HepG2 (cell line): ENCODE measurements around the gene ANKRD40. TPM values are rescaled to one million over a fixed set of nuclear protein-coding genes. Genes with fewer than 3 reads are reported as not detected.
"Not testable (repeated sequence)": the region's sequence is repeated elsewhere in the genome, so short reads cannot be mapped to it uniquely, and the experiment has no call there.

Source experiments
- ATAC-seq: fragments of 200-7000 bp; cut with Tn5 transposase; 3 replicates; pipeline ENCODE4 v1.9.1; 2020; ENCODE audit warnings: mild to moderate bottlenecking, moderate library complexity
- BruUV-seq: library from RNA; stranded (reverse); fragments of 400-500 nt; replicated peaks from 2 replicates; lab custom pipeline; 2021; lab: Mats Ljungman, UMichigan
- CTCF ChIA-PET: fragments of 300-600 bp; formaldehyde crosslinking; extraction: SDS; loops from one replicate; lab custom pipeline; 2021; ENCODE audit warnings: low total read pairs, inconsistent platforms, low intra/inter-chr PET ratio; lab: Yijun Ruan, JAX
- POLR2A ChIA-PET: fragments of 350-600 bp; sonication (Branson Sonifier 250); formaldehyde crosslinking; loops from one replicate; lab custom pipeline; 2020; ENCODE audit warnings: antibody characterized with exemption, inconsistent platforms; lab: Yijun Ruan, JAX
- DNase-seq: peaks from one replicate; pipeline ENCODE4 v3.0.0-alpha.2; 2015; ENCODE audit warnings: low spot score
- FAIRE-seq: peaks from 3 replicates; lab custom pipeline; 2011; peaks lifted over from hg19 to GRCh38; lab: Jason Lieb, UNC
- H2AFZ ChIP-seq: one replicate; pipeline ENCODE4 v1.6.1; 2011; ENCODE audit warnings: low read length, inconsistent platforms
- H3K27ac ChIP-seq: fragments of 300-600 bp; 3 replicates; pipeline ENCODE4 v1.8.0; 2011; ENCODE audit warnings: mixed run types, mild to moderate bottlenecking, mixed read lengths, low read length, inconsistent platforms; ENCODE audit not compliant: insufficient read depth; ENCODE audit errors: extremely low read length
- H3K27me3 ChIP-seq, 2 experiments: fragments of 200-600 bp in 1 of 2; 2 replicates in 1 of 2; 3 replicates in 1 of 2; pipeline versions ENCODE4 v1.6.0 to v1.8.0; 2011; ENCODE audit warnings: low read length in 2 of 2, mild to moderate bottlenecking in 2 of 2, moderate library complexity in 2 of 2, inconsistent platforms in 1 of 2; ENCODE audit not compliant: insufficient read depth in 2 of 2, control insufficient read depth in 1 of 2
- H3K36me3 ChIP-seq, 2 experiments: fragments of 200-600 bp in 1 of 2; replicated peaks in 1 of 2; 2 replicates in 1 of 2; 3 replicates in 1 of 2; pipeline versions ENCODE4 v1.5.1 to v1.8.0; 2011; ENCODE audit warnings: low read length in 2 of 2, inconsistent platforms in 1 of 2; ENCODE audit not compliant: insufficient read depth in 2 of 2, control insufficient read depth in 1 of 2
- H3K4me1 ChIP-seq: 2 replicates; pipeline ENCODE4 v1.5.1; 2012; ENCODE audit warnings: low read length, inconsistent platforms; ENCODE audit not compliant: insufficient read depth
- H3K4me2 ChIP-seq: 2 replicates; pipeline ENCODE4 v1.6.0; 2011; ENCODE audit warnings: low read depth, low read length, inconsistent platforms
- H3K4me3 ChIP-seq, 3 experiments: fragments of 200-600 bp in 1 of 3; sonication (generic), shearing (Covaris generic) in 1 of 3; replicated peaks in 1 of 3; 2 replicates each; pipeline ENCODE4 v1.5.1; 2011 to 2016; ENCODE audit warnings: low read length in 3 of 3, inconsistent platforms in 2 of 3, low read depth in 2 of 3, mild to moderate bottlenecking in 2 of 3, control low read depth in 1 of 3, mixed read lengths in 1 of 3; ENCODE audit not compliant: insufficient read depth in 1 of 3
- H3K79me2 ChIP-seq: one replicate; pipeline ENCODE4 v1.6.1; 2011; ENCODE audit warnings: low read length, inconsistent platforms; ENCODE audit not compliant: insufficient read depth
- H3K9ac ChIP-seq: 2 replicates; pipeline ENCODE4 v1.6.0; 2011; ENCODE audit warnings: mild to moderate bottlenecking, low read depth, low read length, inconsistent platforms; ENCODE audit not compliant: insufficient read depth
- H3K9me3 ChIP-seq: 2 replicates; pipeline ENCODE4 v1.5.1; 2012; ENCODE audit warnings: mild to moderate bottlenecking, low read length
- H4K20me1 ChIP-seq: 2 replicates; pipeline ENCODE4 v1.6.0; 2011; ENCODE audit warnings: inconsistent platforms, mild to moderate bottlenecking, low read length, moderate library complexity; ENCODE audit not compliant: insufficient read depth
- ELF3 ChIP-seq: IDR thresholded peaks from 2 replicates; pipeline ENCODE4 v1.6.1; 2016; ENCODE audit warnings: missing genetic modification reagents, missing compliant biosample characterization
- HMGA1 ChIP-seq: sonication (generic); formaldehyde crosslinking; conservative IDR thresholded peaks from 2 replicates; pipeline ENCODE4 v1.4.0; 2020; ENCODE audit warnings: missing genetic modification reagents
- KDM6A ChIP-seq: IDR thresholded peaks from 2 replicates; pipeline ENCODE4 v1.6.1; 2016; ENCODE audit warnings: low read depth
- KIAA2018 ChIP-seq: sonication (generic); formaldehyde crosslinking; IDR thresholded peaks from 2 replicates; pipeline ENCODE4 v1.5.0; 2020; ENCODE audit warnings: mild to moderate bottlenecking, missing genetic modification reagents, borderline replicate concordance
- POGZ ChIP-seq: sonication (generic); formaldehyde crosslinking; IDR thresholded peaks from 2 replicates; pipeline ENCODE4 v1.4.0; 2020; ENCODE audit warnings: mild to moderate bottlenecking, missing genetic modification reagents
- SAP130 ChIP-seq: IDR thresholded peaks from 2 replicates; pipeline ENCODE4 v1.6.1; 2016; ENCODE audit warnings: low read depth
- YEATS4 ChIP-seq: sonication (generic); formaldehyde crosslinking; IDR thresholded peaks from 2 replicates; pipeline ENCODE4 v1.4.0; 2020; ENCODE audit warnings: missing genetic modification reagents, borderline replicate concordance
- ZFY ChIP-seq: sonication (generic); formaldehyde crosslinking; IDR thresholded peaks from 2 replicates; pipeline ENCODE4 v1.4.0; 2020; ENCODE audit warnings: missing genetic modification reagents
- WGBS: methylation state at CpG from one replicate; pipeline ENCODE4 v1.1.6; 2017; ENCODE audit warnings: low lambda C conversion rate; 5-methylcytosine and 5-hydroxymethylcytosine counted together
- in situ Hi-C: cut with HindIII; loops from 2 replicates; pipeline ENCODE4 v1.10.0; 2017; ENCODE audit warnings: low pct_unique_long_range_greater_than_20kb; ENCODE audit not compliant: extremely low pct_ligation_motif_present
- intact Hi-C: fragments of 100-400 bp; cut with micrococcal nuclease; formaldehyde crosslinking; loops from one replicate; pipeline ENCODE4 v1.10.0; 2022; ENCODE audit not compliant: unreplicated experiment
- polyA plus RNA-seq, 8 experiments: library from polyadenylated mRNA; depleted of rRNA in 3 of 8; stranded (reverse) in 7 of 8; unstranded in 1 of 8; fragments of >200 nt; fragmentation: Illumina TruSeq in 4 of 8; extraction: Trizol in 4 of 8; gene quantifications; 2 replicates each; pipeline versions ENCODE4 v1.2.1 to v1.2.3, GENCODE V29; 2011 to 2016; ENCODE audit warnings: low read depth in 4 of 8, missing spikeins in 1 of 8, mixed read lengths in 1 of 8; ENCODE audit not compliant: insufficient read depth in 1 of 8
- total RNA-seq, 5 experiments: library from RNA; depleted of rRNA; stranded (reverse); fragments of >200 nt; fragmentation: Illumina TruSeq; extraction: Trizol; gene quantifications; 2 replicates each; pipeline ENCODE4 v1.2.3, GENCODE V29; 2016; ENCODE audit warnings: low read depth in 1 of 5
- TF ChIP-seq, protein P1 (sequence below): sonication (generic); formaldehyde crosslinking; IDR thresholded peaks from 2 replicates; pipeline ENCODE4 v1.8.1; 2023; ENCODE audit warnings: mild to moderate bottlenecking, moderate library complexity, missing genetic modification reagents

Gene ANKRD40
- total and polyA plus RNA-seq, 2 of the 13 experiments (the other 11 are each of a cell fraction or from before 2014, with no cell fraction given): 35.0 to 46.4 TPM

DNA sequence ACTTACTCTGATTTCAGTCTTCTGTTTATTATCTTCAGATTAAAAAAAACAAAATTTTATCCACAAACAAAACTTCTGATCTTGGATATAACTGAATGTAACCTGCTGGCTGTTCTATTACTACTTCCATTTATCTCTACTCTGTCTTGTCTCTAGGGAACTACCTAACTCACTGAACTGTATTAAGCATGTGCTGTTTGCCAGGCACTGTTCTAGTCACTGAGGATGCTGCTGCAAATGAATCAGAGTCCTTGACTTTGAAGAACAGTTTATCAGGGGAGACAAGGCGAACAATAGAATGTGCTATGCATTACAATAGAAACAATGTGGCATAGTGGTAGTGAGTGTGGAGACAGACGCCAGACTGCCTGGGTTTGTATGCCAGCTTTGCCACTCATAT is 2.3 kb upstream of the ANKRD40 start:
- no peaks in the 10 kb centered on the region for H4K20me1 ChIP-seq
- H3K4me3 ChIP-seq: no peak overlapping the region
- H3K27me3 ChIP-seq: no peaks in the 10 kb centered on the region; a peak in 2 of 5 replicates
- DNase-seq: no peak
- intact Hi-C loops (no loop called here), in situ Hi-C loops (no loop called here)
- H3K27ac ChIP-seq: no peak overlapping the region
- H3K9ac ChIP-seq: no peak overlapping the region
- 92% methylated on average over 2 of the region's 2 CpGs for WGBS
- no peaks in the 10 kb centered on the region; a peak in 1 of 5 replicates for H3K36me3 ChIP-seq
- no peak for ATAC-seq
- H3K9me3 ChIP-seq: no peaks in the 10 kb centered on the region
- ChIA-PET CTCF (no interaction called here), POLR2A (interaction anchor here (3.7 kb wide), 1 partner anchor 8 kb away, joined by 54 read pairs; the partner anchor contains the start of gene LUC7L3)
- H3K4me2 ChIP-seq: no peak overlapping the region
- no peak overlapping the region for H2AFZ ChIP-seq
- peaks cover 32% of the 10 kb centered on the region for H3K79me2 ChIP-seq
- no peak for TF ChIP-seq HMGA1
- TF ChIP-seq, protein P1, sequence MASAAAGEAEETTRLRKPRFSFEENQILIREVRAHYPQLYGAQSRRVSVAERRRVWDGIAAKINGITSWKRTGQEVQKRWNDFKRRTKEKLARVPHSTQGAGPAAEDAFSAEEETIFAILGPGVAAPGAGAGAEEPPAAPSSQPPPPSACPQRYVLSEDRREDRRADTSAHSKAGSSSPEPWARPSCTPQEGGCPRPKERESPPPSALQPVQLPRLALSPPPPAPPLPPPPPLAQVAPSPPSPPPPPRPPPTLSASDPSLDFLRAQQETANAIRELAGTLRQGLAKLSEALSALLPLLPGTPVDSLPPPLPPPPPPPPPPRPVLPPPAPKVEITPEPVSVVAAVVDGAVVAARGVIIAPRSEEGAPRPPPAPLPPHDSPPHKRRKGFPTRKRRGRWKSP (CRISPR knock-in tag): no peak
- TF ChIP-seq POGZ (CRISPR knock-in tag): no peak
- TF ChIP-seq KDM6A (CRISPR knock-in tag): no peak
- no peak for FAIRE-seq
- no TSS peak for BruUV-seq
- H3K4me1 ChIP-seq: peaks cover 33% of the 10 kb centered on the region

DNA sequence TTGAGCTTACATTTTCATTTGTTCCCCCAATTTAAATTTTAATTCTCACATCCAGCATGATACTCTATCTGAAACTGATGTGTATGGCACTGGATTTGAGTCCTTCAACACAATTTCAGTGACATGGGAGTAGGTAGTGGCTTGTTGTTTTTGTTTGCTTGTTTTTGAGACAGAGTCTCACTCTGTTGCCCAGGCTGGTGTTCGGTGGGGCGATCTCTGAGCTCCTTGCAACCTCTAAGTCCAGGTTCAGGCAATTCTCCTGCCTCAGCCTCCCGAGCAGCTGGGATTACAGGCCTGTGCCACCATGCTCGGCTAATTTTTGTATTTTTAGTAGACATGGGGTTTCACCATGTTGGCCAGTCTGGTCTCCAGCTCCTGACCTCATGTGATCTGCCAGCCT is 1.3 kb upstream of the ANKRD40 start:
- POLR2A ChIA-PET: interaction anchor here (1.1 to 6.5 kb wide), 7 partner anchors 9 to 83 kb away, joined by 3 to 97 read pairs (median 6); partner anchors contain the start of gene LUC7L3
- intact Hi-C loops: loop anchor here (2.0 kb wide), 1 partner anchor 48 kb away; no protein-coding TSS in a partner anchor
- FAIRE-seq, H3K36me3 ChIP-seq, H3K9me3 ChIP-seq, H3K27me3 ChIP-seq, BruUV-seq, ATAC-seq, CTCF ChIA-PET, in situ Hi-C loops, H4K20me1 ChIP-seq, DNase-seq: not testable (repeated sequence)
- Histone ChIP-seq H3K27ac (peak overlapping the region; percentile 91), H3K4me2 (peak overlapping the region; percentile 99), H3K4me3 (peak overlapping the region; percentile 87 to 92 (median 88); a peak in 4 of 6 replicates), H3K9ac (peak overlapping the region; percentile 96), H3K79me2 (peaks cover 34% of the 10 kb centered on the region), H2AFZ (peak overlapping the region; percentile 90), H3K4me1 (peaks cover 40% of the 10 kb centered on the region)
- 59% methylated on average over 4 of the region's 4 CpGs for WGBS
- 0 out of 2 replicates have a peak, but pooled peaks have one; percentile 7 for TF ChIP-seq ELF3 (CRISPR knock-in tag)
- TF ChIP-seq SAP130: peak; percentile 9; the same call in 1 of the 2 replicates
- TF ChIP-seq YEATS4 (CRISPR knock-in tag): peak; percentile 11; the same call in 1 of the 2 replicates
- 0 out of 2 replicates have a peak, but pooled peaks have one; percentile 11 for TF ChIP-seq ZFY (CRISPR knock-in tag)
- 0 out of 2 replicates have a peak, but pooled peaks have one; percentile 19 for TF ChIP-seq KIAA2018 (CRISPR knock-in tag)
